ENCODE measurements around the gene CSF1R.
A peak's percentile ranks its signal among the peaks of the same experiment; 100 is the strongest.

CSF1R gene

GRCh38 chr5:150020249-150020648, 66.1 kb downstream of the CSF1R start:
- H3K27ac ChIP-seq (ENCODE audit: extremely low read depth, low read depth, low read length), result no peak overlapping the region
- peaks cover 74 to 96% of the 10 kb centered on the region in 2 experiments for H3K36me3 ChIP-seq (ENCODE audit: control insufficient read depth in 2 of 2, insufficient read depth in 1 of 2, low read length in 2 of 2)
- no peaks in the 10 kb centered on the region for H3K4me1 ChIP-seq (ENCODE audit: control insufficient read depth, insufficient read depth, low read length)
- TF ChIP-seq ZNF677 (tag by site-specific recombination; IDR thresholded peaks at IDR 0.05), result no peak
- TF ChIP-seq ZNF776 (tag by site-specific recombination; IDR thresholded peaks at IDR 0.05; ENCODE audit: borderline replicate concordance), result no peak
- TF ChIP-seq ZNF155 (tag by site-specific recombination; IDR thresholded peaks at IDR 0.05), result no peak
- peak; percentile 54 for TF ChIP-seq ZNF362 (tag by site-specific recombination; IDR thresholded peaks at IDR 0.05)
- no peak overlapping the region for H3K4me3 ChIP-seq (ENCODE audit: low read depth, low read length)
- H3K9me3 ChIP-seq (ENCODE audit: control insufficient read depth, insufficient read depth, low read depth, low read length), result no peaks in the 10 kb centered on the region
- ChIA-PET POLR2A (interaction anchor here (1.9 kb wide), 1 partner anchor 20 kb away, joined by 5 read pairs; the partner anchor contains the start of genes HMGXB3 and TIGD6), CTCF (interaction anchor here (0.6 to 2.4 kb wide), 4 partner anchors 9 to 579 kb away, joined by 3 to 9 read pairs (median 6); partner anchors contain the start of genes HMGXB3 and TIGD6)

- Histone ChIP-seq H3K4me3 (ENCODE audit: low read depth, low read length) (no peak overlapping the region), H3K9me3 (ENCODE audit: control insufficient read depth, insufficient read depth, low read depth, low read length) (no peaks in the 10 kb centered on the region; the same call in 1 of the 2 replicates), H3K36me3 (ENCODE audit: control insufficient read depth in 2 of 2, insufficient read depth in 1 of 2, low read length in 2 of 2) (peaks cover 83 to 96% of the 10 kb centered on the region in 2 experiments), H3K27ac (ENCODE audit: extremely low read depth, low read depth, low read length) (no peak overlapping the region), H3K4me1 (ENCODE audit: control insufficient read depth, insufficient read depth, low read length) (no peaks in the 10 kb centered on the region)
- TF ChIP-seq ZNF623 (tag by site-specific recombination; IDR thresholded peaks at IDR 0.05) (no peak), ZNF433 (tag by site-specific recombination; IDR thresholded peaks at IDR 0.05; ENCODE audit: low read depth) (no peak), PRDM6 (tag by site-specific recombination; IDR thresholded peaks at IDR 0.05) (no peak), ZNF280D (tag by site-specific recombination; IDR thresholded peaks at IDR 0.05) (no peak), PATZ1 (tag by site-specific recombination; IDR thresholded peaks at IDR 0.05) (no peak), ZNF513 (tag by site-specific recombination; IDR thresholded peaks at IDR 0.05) (no peak), GFI1B (tag by site-specific recombination; IDR thresholded peaks at IDR 0.05) (no peak), ZBTB8A (tag by site-specific recombination; IDR thresholded peaks at IDR 0.05) (no peak), ZIC2 (tag by site-specific recombination; IDR thresholded peaks at IDR 0.05) (no peak), TRIM28 (IDR thresholded peaks at IDR 0.05; ENCODE audit: borderline replicate concordance, low read length) (no peak), EGR2 (tag by site-specific recombination; IDR thresholded peaks at IDR 0.05; ENCODE audit: low read depth) (no peak), ZNF521 (tag by site-specific recombination; IDR thresholded peaks at IDR 0.05) (no peak), IKZF3 (tag by site-specific recombination; IDR thresholded peaks at IDR 0.05) (no peak), ZNF398 (tag by site-specific recombination; IDR thresholded peaks at IDR 0.05) (no peak), ZNF48 (tag by site-specific recombination; IDR thresholded peaks at IDR 0.05) (no peak)
- ChIA-PET POLR2A (interaction anchor here (0.6 kb wide), 1 partner anchor 51 kb away, joined by 3 read pairs; no protein-coding TSS in a partner anchor), CTCF (interaction anchor here (0.7 to 2.1 kb wide), 5 partner anchors 11 to 184 kb away, joined by 3 to 6 read pairs (median 3); no protein-coding TSS in a partner anchor)
Observed at GRCh38 chr5:150017226-150018005, 68.9 kb downstream of the CSF1R start.

Data from HEK293 (cell line).